ENCODE measurements around the gene C12orf43.
"Not testable (repeated sequence)": the region's sequence is repeated elsewhere in the genome, so short reads cannot be mapped to it uniquely, and the experiment has no call there.

The C12orf43 gene

GRCh38 chr12:121015825-121016766 lies at the start of gene C12orf43:
Gene C12orf43 (minus strand): TSS chr12:121016487. CDS start chr12:121016474, 13 bp downstream.
- TF ChIP-seq CSDC2 (CRISPR knock-in tag; IDR thresholded peaks at IDR 0.05) = no peak
- no peak for TF ChIP-seq CSRNP3 (CRISPR knock-in tag; IDR thresholded peaks at IDR 0.05)
- TF ChIP-seq GLIS3 (CRISPR knock-in tag; IDR thresholded peaks at IDR 0.05) = no peak
- no peak for TF ChIP-seq TOX (CRISPR knock-in tag; IDR thresholded peaks at IDR 0.05; ENCODE audit: borderline replicate concordance)
- no peak for TF ChIP-seq ZNF8 (CRISPR knock-in tag; IDR thresholded peaks at IDR 0.05)
- no peak for TF ChIP-seq CREB5 (CRISPR knock-in tag; IDR thresholded peaks at IDR 0.05; ENCODE audit: low read depth)
- TF ChIP-seq OSR1 (CRISPR knock-in tag; IDR thresholded peaks at IDR 0.05) = no peak
- no peak for TF ChIP-seq TCF4 (CRISPR knock-in tag; IDR thresholded peaks at IDR 0.05; ENCODE audit: borderline replicate concordance)
- TF ChIP-seq ZFP3 (CRISPR knock-in tag; IDR thresholded peaks at IDR 0.05) = no peak
- TF ChIP-seq ESRRG (CRISPR knock-in tag; IDR thresholded peaks at IDR 0.05) = no peak
- TF ChIP-seq ISL1 (CRISPR knock-in tag; IDR thresholded peaks at IDR 0.05) = no peak
- no peak for TF ChIP-seq ZC3H10 (CRISPR knock-in tag; IDR thresholded peaks at IDR 0.05)
- no peak for TF ChIP-seq ZFP30 (CRISPR knock-in tag; IDR thresholded peaks at IDR 0.05)
- TF ChIP-seq BACH2 (CRISPR knock-in tag; IDR thresholded peaks at IDR 0.05; ENCODE audit: borderline replicate concordance) = no peak
- TF ChIP-seq ZNF70 (CRISPR knock-in tag; IDR thresholded peaks at IDR 0.05) = no peak
- TF ChIP-seq PATZ1 (CRISPR knock-in tag; IDR thresholded peaks at IDR 0.05; ENCODE audit: borderline replicate concordance) = no peak
- no peak for TF ChIP-seq SNAI2 (CRISPR knock-in tag; IDR thresholded peaks at IDR 0.05)
- ATAC-seq = peak; percentile 99

GRCh38 chr12:121065345-121065744 lies 49.1 kb upstream of the C12orf43 start:
- no peak for ATAC-seq
- TF ChIP-seq TCF4 (CRISPR knock-in tag; IDR thresholded peaks at IDR 0.05; ENCODE audit: borderline replicate concordance) (no peak), ISL1 (CRISPR knock-in tag; IDR thresholded peaks at IDR 0.05) (no peak), SNAI2 (CRISPR knock-in tag; IDR thresholded peaks at IDR 0.05) (no peak), POU6F1 (CRISPR knock-in tag; IDR thresholded peaks at IDR 0.05; ENCODE audit: borderline replicate concordance, low read depth) (no peak), ZNF70 (CRISPR knock-in tag; IDR thresholded peaks at IDR 0.05) (no peak), ZNF8 (CRISPR knock-in tag; IDR thresholded peaks at IDR 0.05) (no peak), ZFP30 (CRISPR knock-in tag; IDR thresholded peaks at IDR 0.05) (no peak), CSDC2 (CRISPR knock-in tag; IDR thresholded peaks at IDR 0.05) (no peak), CREB5 (CRISPR knock-in tag; IDR thresholded peaks at IDR 0.05; ENCODE audit: low read depth) (no peak), ESRRG (CRISPR knock-in tag; IDR thresholded peaks at IDR 0.05) (no peak), PPARA (CRISPR knock-in tag; IDR thresholded peaks at IDR 0.05; ENCODE audit: borderline replicate concordance) (no peak), OSR1 (CRISPR knock-in tag; IDR thresholded peaks at IDR 0.05) (no peak), TSHZ2 (CRISPR knock-in tag; IDR thresholded peaks at IDR 0.05) (no peak), CSRNP3 (CRISPR knock-in tag; IDR thresholded peaks at IDR 0.05) (no peak), GLIS3 (CRISPR knock-in tag; IDR thresholded peaks at IDR 0.05) (no peak), BACH2 (CRISPR knock-in tag; IDR thresholded peaks at IDR 0.05; ENCODE audit: borderline replicate concordance) (no peak), ARNTL (CRISPR knock-in tag; IDR thresholded peaks at IDR 0.05; ENCODE audit: borderline replicate concordance, low read depth) (no peak), PATZ1 (CRISPR knock-in tag; IDR thresholded peaks at IDR 0.05; ENCODE audit: borderline replicate concordance) (no peak), TOX (CRISPR knock-in tag; IDR thresholded peaks at IDR 0.05; ENCODE audit: borderline replicate concordance) (no peak), ZNF565 (CRISPR knock-in tag; conservative IDR thresholded peaks at IDR 0.05; ENCODE audit: low read depth) (no peak)

- not testable (repeated sequence) for ATAC-seq
Measured at GRCh38 chr12:121064586-121064985, 48.3 kb upstream of the C12orf43 start.

All from SK-N-SH treated with all-trans-retinoic acid at 6 μM for 48 hours (cell line).